BLaER1 (cell line): ENCODE results near the gene RFX2.
"Not testable (repeated sequence)": the region's sequence is repeated elsewhere in the genome, so short reads cannot be mapped to it uniquely, and the experiment has no call there.

Experiments used
- H3K27ac ChIP-seq: shearing (Covaris generic); formaldehyde crosslinking; 2 replicates; pipeline ENCODE4 v1.8.1; 2022
- H3K27me3 ChIP-seq: shearing (Covaris generic); formaldehyde crosslinking; 2 replicates; pipeline ENCODE4 v1.8.1; 2022
- H3K36me3 ChIP-seq: shearing (Covaris generic); formaldehyde crosslinking; 2 replicates; pipeline ENCODE4 v1.8.1; 2022
- H3K4me1 ChIP-seq: shearing (Covaris generic); formaldehyde crosslinking; 2 replicates; pipeline ENCODE4 v1.8.1; 2022
- H3K4me2 ChIP-seq: shearing (Covaris generic); formaldehyde crosslinking; 2 replicates; pipeline ENCODE4 v1.8.1; 2022
- H3K4me3 ChIP-seq: shearing (Covaris generic); formaldehyde crosslinking; 2 replicates; pipeline ENCODE4 v1.8.1; 2022
- H3K9ac ChIP-seq: shearing (Covaris generic); formaldehyde crosslinking; 2 replicates; pipeline ENCODE4 v1.8.1; 2022
- H3K9me3 ChIP-seq: shearing (Covaris generic); formaldehyde crosslinking; 2 replicates; pipeline ENCODE4 v1.8.1; 2022
- H4K20me1 ChIP-seq: shearing (Covaris generic); formaldehyde crosslinking; 2 replicates; pipeline ENCODE4 v1.8.1; 2022
- Cebpa-rat ChIP-seq: shearing (Covaris generic); IDR thresholded peaks from 2 replicates; pipeline ENCODE4 v1.8.1; 2022

RFX2 gene

GRCh38 chr19:5967994-5968430, 142.3 kb downstream of the RFX2 start:
- H3K4me1 ChIP-seq = peaks cover 98% of the 10 kb centered on the region
- no peak for TF ChIP-seq Cebpa-rat
- peak overlapping the region; percentile 84 for H3K4me2 ChIP-seq
- peaks cover 99% of the 10 kb centered on the region for H4K20me1 ChIP-seq
- H3K36me3 ChIP-seq = peaks cover 61% of the 10 kb centered on the region
- no peaks in the 10 kb centered on the region for H3K27me3 ChIP-seq
- peak overlapping the region; percentile 64; the same call in 1 of the 2 replicates for H3K9ac ChIP-seq
- peak overlapping the region; percentile 32; the same call in 1 of the 2 replicates for H3K4me3 ChIP-seq
- H3K27ac ChIP-seq = peak overlapping the region; percentile 61
- H3K9me3 ChIP-seq = no peaks in the 10 kb centered on the region

GRCh38 chr19:5967571-5967970, 142.7 kb downstream of the RFX2 start:
- H3K9me3 ChIP-seq = no peaks in the 10 kb centered on the region
- peaks cover 99% of the 10 kb centered on the region for H4K20me1 ChIP-seq
- peak overlapping the region; percentile 61 for H3K27ac ChIP-seq
- no peak for TF ChIP-seq Cebpa-rat
- peaks cover 98% of the 10 kb centered on the region for H3K4me1 ChIP-seq
- H3K4me2 ChIP-seq = peak overlapping the region; percentile 84
- H3K4me3 ChIP-seq = no peak overlapping the region
- peaks cover 57% of the 10 kb centered on the region for H3K36me3 ChIP-seq
- H3K9ac ChIP-seq = peak overlapping the region; percentile 45; the same call in 1 of the 2 replicates
- H3K27me3 ChIP-seq = no peaks in the 10 kb centered on the region

- H3K4me2 ChIP-seq = peak overlapping the region; percentile 84
- H3K36me3 ChIP-seq = peaks cover 51% of the 10 kb centered on the region
- H3K9me3 ChIP-seq = no peaks in the 10 kb centered on the region
- peaks cover 98% of the 10 kb centered on the region for H3K4me1 ChIP-seq
- H3K9ac ChIP-seq = peak overlapping the region; percentile 45; the same call in 1 of the 2 replicates
- H4K20me1 ChIP-seq = peaks cover 99% of the 10 kb centered on the region
- no peak overlapping the region for H3K4me3 ChIP-seq
- H3K27me3 ChIP-seq = no peaks in the 10 kb centered on the region
- no peak for TF ChIP-seq Cebpa-rat
- peak overlapping the region; percentile 61 for H3K27ac ChIP-seq
These were observed 143.4 kb downstream of the RFX2 start for GRCh38 chr19:5966941-5967340.

DNA sequence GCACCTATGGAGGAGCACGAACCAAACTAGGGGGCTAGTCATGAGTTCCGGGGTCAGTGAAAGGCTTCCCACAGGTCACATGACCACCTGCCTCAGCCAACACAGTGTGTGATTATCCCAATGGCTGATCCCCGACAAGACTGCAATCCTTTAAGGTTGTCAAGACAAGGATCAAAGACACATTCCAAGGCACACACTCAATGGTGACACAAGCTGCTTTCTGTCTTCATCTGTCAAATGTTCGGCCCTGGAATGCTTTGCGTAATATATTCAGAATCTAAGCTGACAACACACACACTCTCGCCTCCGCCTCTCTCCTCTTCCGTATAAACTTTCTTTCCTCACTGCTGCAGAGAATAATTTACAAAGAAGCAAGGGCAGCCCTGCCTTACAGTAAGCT, 144.1 kb downstream of the RFX2 start:
- H3K36me3 ChIP-seq = peaks cover 47% of the 10 kb centered on the region
- H3K4me1 ChIP-seq = peaks cover 98% of the 10 kb centered on the region
- H3K27me3 ChIP-seq = no peaks in the 10 kb centered on the region
- H4K20me1 ChIP-seq = peaks cover 99% of the 10 kb centered on the region
- TF ChIP-seq Cebpa-rat = no peak
- H3K9ac ChIP-seq = no peak overlapping the region
- no peak overlapping the region for H3K4me3 ChIP-seq
- H3K27ac ChIP-seq = no peak overlapping the region
- H3K4me2 ChIP-seq = peak overlapping the region; percentile 81
- H3K9me3 ChIP-seq = no peaks in the 10 kb centered on the region

DNA sequence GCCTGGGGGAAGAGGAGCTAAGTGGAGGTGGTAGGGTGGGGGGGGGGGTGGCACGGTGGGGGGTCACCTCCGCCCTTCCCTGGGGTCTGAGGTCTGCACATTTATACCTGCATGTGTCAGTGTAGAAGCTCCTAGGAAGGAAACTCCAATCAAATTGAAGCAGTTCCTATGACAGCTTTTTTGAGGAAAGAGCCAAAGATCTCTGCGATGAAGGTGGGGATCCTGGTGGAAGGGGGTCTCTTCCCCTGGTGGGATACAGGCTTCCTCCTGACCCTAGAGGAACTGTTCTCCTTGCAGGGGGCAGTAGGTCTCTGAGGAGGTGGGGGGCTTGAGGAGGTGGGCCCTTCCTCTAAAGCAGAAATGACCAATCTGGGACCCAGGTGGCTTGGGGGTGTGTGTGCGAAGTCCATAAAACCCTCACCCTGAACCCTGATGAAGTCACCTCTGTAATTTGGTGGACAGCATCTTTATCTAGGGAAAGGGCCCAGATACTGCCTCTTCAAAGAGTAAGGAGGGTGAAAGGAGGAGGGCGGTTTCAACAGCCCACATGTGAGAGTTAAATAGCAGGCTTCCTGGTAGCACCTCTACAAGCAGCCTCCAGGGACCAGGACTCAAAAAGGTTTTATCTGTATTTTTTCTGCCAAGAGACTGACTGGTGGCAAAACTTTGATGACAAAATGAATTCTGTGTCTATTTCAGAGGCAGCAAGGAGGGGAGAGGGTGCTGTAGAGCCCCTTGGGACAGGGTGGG, 145.3 kb downstream of the RFX2 start:
- Histone ChIP-seq H4K20me1 (peaks cover 99% of the 10 kb centered on the region), H3K9ac (peak overlapping the region; percentile 32)

GRCh38 chr19:5963855-5964254, 146.4 kb downstream of the RFX2 start:
- H4K20me1 ChIP-seq = peaks cover 99% of the 10 kb centered on the region
- peak overlapping the region; percentile 48 for H3K9ac ChIP-seq
- no peak for TF ChIP-seq Cebpa-rat

More for the DNA sequence above, 145.3 kb downstream of the RFX2 start:
- no peaks in the 10 kb centered on the region for H3K9me3 ChIP-seq
- 0 out of 2 replicates have a peak overlapping the region, but pooled peaks have one; percentile 20 for H3K4me3 ChIP-seq
- no peaks in the 10 kb centered on the region for H3K27me3 ChIP-seq
- peaks cover 99% of the 10 kb centered on the region for H3K4me1 ChIP-seq
- TF ChIP-seq Cebpa-rat = no peak
- peak overlapping the region; percentile 81 for H3K4me2 ChIP-seq
- H3K27ac ChIP-seq = peak overlapping the region; percentile 45; the same call in 1 of the 2 replicates
- H3K36me3 ChIP-seq = peaks cover 50% of the 10 kb centered on the region

DNA sequence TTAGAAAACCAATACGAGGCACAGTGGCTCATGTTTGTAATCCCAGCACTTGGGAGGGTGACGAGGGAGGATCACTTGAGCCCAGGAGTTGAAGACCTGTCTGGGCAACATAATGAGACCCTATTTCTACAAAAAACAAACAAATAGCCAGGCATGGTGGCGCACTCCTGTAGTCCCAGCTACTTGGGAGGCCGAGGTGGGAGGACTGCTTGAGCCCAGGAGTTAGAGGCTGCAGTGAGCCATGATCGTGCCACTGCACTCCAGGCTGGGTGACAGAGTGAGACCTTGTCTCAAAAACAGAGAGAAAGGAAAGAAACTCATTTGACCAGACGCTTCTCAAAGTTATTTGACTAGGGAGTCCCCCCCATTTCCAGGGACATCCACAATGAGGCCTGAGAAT, 147.0 kb downstream of the RFX2 start:
- not testable (repeated sequence) for H3K4me3 ChIP-seq, H3K27me3 ChIP-seq, H3K9me3 ChIP-seq
- Histone ChIP-seq H3K4me1 (peaks cover 99% of the 10 kb centered on the region), H3K9ac (peak overlapping the region; percentile 67), H3K27ac (peak overlapping the region; percentile 71), H4K20me1 (peaks cover 99% of the 10 kb centered on the region), H3K4me2 (peak overlapping the region; percentile 91), H3K36me3 (peaks cover 62% of the 10 kb centered on the region)

More at GRCh38 chr19:5963855-5964254, 146.4 kb downstream of the RFX2 start:
- H3K27me3 ChIP-seq = no peaks in the 10 kb centered on the region
- no peak overlapping the region for H3K4me3 ChIP-seq
- peak overlapping the region; percentile 71 for H3K27ac ChIP-seq
- H3K4me2 ChIP-seq = peak overlapping the region; percentile 91
- peaks cover 56% of the 10 kb centered on the region for H3K36me3 ChIP-seq
- peaks cover 99% of the 10 kb centered on the region for H3K4me1 ChIP-seq
- H3K9me3 ChIP-seq = no peaks in the 10 kb centered on the region

DNA sequence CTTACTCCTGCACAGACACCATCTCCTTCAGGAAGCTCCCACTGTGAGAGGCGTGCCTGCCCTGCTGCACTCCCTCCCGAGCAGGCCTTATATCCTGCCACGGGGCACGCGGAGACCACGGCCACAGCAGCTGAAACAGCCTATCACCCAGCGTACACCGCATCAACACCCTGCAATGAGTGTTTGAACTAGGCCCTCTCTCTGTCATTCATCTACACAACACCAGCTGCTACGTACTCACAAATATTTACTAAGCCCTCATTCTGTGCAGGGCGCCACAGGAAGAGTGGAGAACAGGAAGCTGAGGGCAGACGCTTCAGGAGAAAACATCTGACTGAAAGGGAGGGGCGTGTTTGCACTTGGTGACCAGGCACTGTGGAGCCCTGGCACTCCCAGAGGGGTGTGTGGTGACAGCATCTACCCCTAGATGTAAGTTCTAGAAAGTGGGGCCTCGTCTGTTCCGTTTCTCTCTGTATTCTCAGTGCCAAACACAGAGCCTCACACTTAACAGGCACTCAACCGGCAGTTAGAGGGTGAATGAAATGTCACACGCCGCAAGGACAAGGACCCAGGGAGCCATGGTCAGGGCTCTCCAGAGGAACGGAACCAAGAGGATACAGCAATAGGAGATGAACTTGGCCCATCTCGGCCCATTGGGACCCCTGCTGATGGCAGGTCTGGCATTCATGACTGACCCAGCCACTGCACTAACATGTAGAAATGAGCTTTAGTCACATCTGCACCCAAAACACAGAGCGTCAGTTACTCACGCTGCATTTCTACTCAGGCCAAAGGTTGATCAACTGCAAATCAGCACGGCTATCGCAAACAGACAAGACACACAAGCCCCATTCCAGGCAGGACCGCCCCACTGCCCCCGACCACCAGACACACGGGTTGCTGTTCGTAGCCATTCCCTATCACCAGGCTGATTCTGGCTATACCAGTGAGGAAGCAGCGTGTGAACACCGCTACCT, 148.0 kb downstream of the RFX2 start:
- H3K4me1 ChIP-seq = peaks cover 97% of the 10 kb centered on the region
- no peak for TF ChIP-seq Cebpa-rat
- H3K27ac ChIP-seq = peak overlapping the region; percentile 71
- H3K9ac ChIP-seq = peak overlapping the region; percentile 67
- H3K4me3 ChIP-seq = 0 out of 2 replicates have a peak overlapping the region, but pooled peaks have one; percentile 29
- peaks cover 99% of the 10 kb centered on the region for H4K20me1 ChIP-seq
- H3K27me3 ChIP-seq = no peaks in the 10 kb centered on the region
- H3K36me3 ChIP-seq = peaks cover 67% of the 10 kb centered on the region
- peak overlapping the region; percentile 91 for H3K4me2 ChIP-seq
- no peaks in the 10 kb centered on the region for H3K9me3 ChIP-seq

DNA sequence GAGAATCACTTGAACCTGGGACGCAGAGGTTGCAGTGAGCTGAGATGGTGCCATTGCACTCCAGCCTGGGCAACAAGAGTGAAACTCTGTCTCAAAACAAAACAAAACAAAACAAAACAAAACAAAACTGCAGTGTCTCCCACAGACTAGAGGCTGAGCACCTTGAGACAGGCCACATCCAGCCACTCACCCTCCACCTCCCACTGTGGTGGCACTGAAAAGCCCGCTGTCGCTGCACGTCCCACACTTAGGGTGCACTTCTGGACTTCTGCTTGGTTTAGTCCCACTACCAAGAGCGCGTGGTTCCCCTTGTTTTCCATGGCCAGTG, 148.7 kb downstream of the RFX2 start:
- not testable (repeated sequence) for H3K4me3 ChIP-seq

More for the DNA sequence above, 148.7 kb downstream of the RFX2 start:
- Histone ChIP-seq H3K27ac (peak overlapping the region; percentile 71), H3K36me3 (peaks cover 67% of the 10 kb centered on the region), H3K4me2 (peak overlapping the region; percentile 91), H4K20me1 (peaks cover 99% of the 10 kb centered on the region), H3K4me1 (peaks cover 96% of the 10 kb centered on the region), H3K9ac (peak overlapping the region; percentile 67; the same call in 1 of the 2 replicates)
- not testable (repeated sequence) for H3K9me3 ChIP-seq, H3K27me3 ChIP-seq
